Cardiac septum (tissue), 1 donor: ENCODE results near the gene GIPR. TPM values are rescaled to one million over a fixed set of nuclear protein-coding genes. Genes with fewer than 3 reads are reported as not detected.
A peak's percentile ranks its signal among the peaks of the same experiment; 100 is the strongest.
"Not testable (repeated sequence)": the region's sequence is repeated elsewhere in the genome, so short reads cannot be mapped to it uniquely, and the experiment has no call there.

Experiments
- DNase-seq: peaks from one replicate; pipeline ENCODE4 v3.0.0-alpha.2; 2020; ENCODE audit warnings: low spot score
- intact Hi-C: fragments of 100-400 bp; cut with DNase I; formaldehyde crosslinking; loops from one replicate; pipeline ENCODE4 v1.14.0; 2022
- total RNA-seq: library from RNA; stranded (reverse); fragmentation: NEBNext Ultra II Directional; extraction: Animal tissue kit (Norgen Biotek cat#: 25700); gene quantifications from one replicate; pipeline ENCODE4 v1.2.1, GENCODE V29; 2021
- donor health status: DM: no; HTN: no; CAD: no.

GIPR gene
- total RNA-seq, 1 donor from 2014 or later: 6.9 TPM

- intact Hi-C loops: no loop called here
- DNase-seq: no peak
These were observed 14.9 kb downstream of the GIPR start for GRCh38 chr19:45682908-45683307.

- intact Hi-C loops, DNase-seq: not testable (repeated sequence)
These were observed 17.0 kb downstream of the GIPR start for GRCh38 chr19:45685045-45685444.

- intact Hi-C loops: no loop called here
- DNase-seq: no peak
These were observed 19.6 kb downstream of the GIPR start for GRCh38 chr19:45687599-45687998.

GRCh38 chr19:45691516-45692186 is 23.6 kb downstream of the GIPR start, which contains the start of gene SNRPD2:
SNRPD2 (minus strand) TSS chr19:45691953; CDS start chr19:45691888, 65 bp downstream.
- DNase-seq: peak; percentile 97
- intact Hi-C loops: loop anchor here (2.0 to 5.0 kb wide), 3 partner anchors 25 to 77 kb away; partner anchors contain the start of genes FBXO46, MEIOSIN and SIX5

- peak; percentile 97 for DNase-seq
- intact Hi-C loops: loop anchor here (2.0 to 5.0 kb wide), 3 partner anchors 24 to 76 kb away; partner anchors contain the start of genes FBXO46, MEIOSIN and SIX5
These were observed 24.4 kb downstream of the GIPR start, which contains the start of gene QPCTL for GRCh38 chr19:45692187-45693105. QPCTL (plus strand) TSS chr19:45692666; CDS start chr19:45692704, 38 bp downstream.

- intact Hi-C loops: loop anchor here (2.0 to 5.0 kb wide), 3 partner anchors 24 to 76 kb away; partner anchors contain the start of genes FBXO46, MEIOSIN and SIX5
- peak; percentile 87 for DNase-seq
These were observed 25.2 kb downstream of the GIPR start for GRCh38 chr19:45693106-45693788.

GRCh38 chr19:45701676-45702075 is 33.7 kb downstream of the GIPR start:
- DNase-seq: no peak
- intact Hi-C loops: no loop called here

- DNase-seq: no peak
- intact Hi-C loops: no loop called here
These were observed 37.1 kb downstream of the GIPR start for GRCh38 chr19:45705115-45705514.

GRCh38 chr19:45705710-45706415 is 37.8 kb downstream of the GIPR start:
- intact Hi-C loops: no loop called here
- no peak for DNase-seq

GRCh38 chr19:45710356-45711130 is 42.5 kb downstream of the GIPR start:
- intact Hi-C loops: no loop called here
- DNase-seq: no peak

GRCh38 chr19:45711851-45712698 is 44.1 kb downstream of the GIPR start:
- intact Hi-C loops: no loop called here
- no peak for DNase-seq

GRCh38 chr19:45712699-45713067 is 44.7 kb downstream of the GIPR start:
- no peak for DNase-seq
- intact Hi-C loops: no loop called here

- no peak for DNase-seq
- intact Hi-C loops: no loop called here
These were observed 45.1 kb downstream of the GIPR start for GRCh38 chr19:45713141-45713540.

- intact Hi-C loops: no loop called here
- DNase-seq: no peak
These were observed 47.1 kb downstream of the GIPR start for GRCh38 chr19:45715139-45715538.

- intact Hi-C loops: loop anchor here (2.0 kb wide), 3 partner anchors 14 to 52 kb away; partner anchors contain the start of genes FBXO46, QPCTL and SIX5
- DNase-seq: no peak
These were observed 48.5 kb downstream of the GIPR start for GRCh38 chr19:45716359-45717130.

GRCh38 chr19:45717131-45717982 is 49.3 kb downstream of the GIPR start:
- DNase-seq: peak; percentile 100
- intact Hi-C loops: loop anchor here (2.0 kb wide), 3 partner anchors 13 to 51 kb away; partner anchors contain the start of genes FBXO46, QPCTL and SIX5
